Epithelial cell of proximal tubule (primary cell): ENCODE measurements around the gene TSKU. TPM values are rescaled to one million over a fixed set of nuclear protein-coding genes. Genes with fewer than 3 reads are reported as not detected.
"Not testable (repeated sequence)": the region's sequence is repeated elsewhere in the genome, so short reads cannot be mapped to it uniquely, and the experiment has no call there.

Experiments
- DNase-seq: peaks from one replicate; pipeline ENCODE4 v3.0.0-alpha.2; 2011; ENCODE audit warnings: low read depth
- H3K4me3 ChIP-seq: 2 replicates; pipeline ENCODE4 v1.5.1; 2011; ENCODE audit warnings: low read depth, mild to moderate bottlenecking, low read length
- CTCF ChIP-seq: conservative IDR thresholded peaks from 2 replicates; pipeline ENCODE4 v1.5.1; 2012; ENCODE audit warnings: low read depth, mild to moderate bottlenecking, low read length
- total RNA-seq: library from RNA; depleted of rRNA; stranded (reverse); fragments of >200 nt; gene quantifications from 2 replicates; pipeline ENCODE4 v1.2.3, GENCODE V29; 2015

Gene TSKU
- total RNA-seq, 1 donor from 2014 or later = 18.3 TPM

DNA sequence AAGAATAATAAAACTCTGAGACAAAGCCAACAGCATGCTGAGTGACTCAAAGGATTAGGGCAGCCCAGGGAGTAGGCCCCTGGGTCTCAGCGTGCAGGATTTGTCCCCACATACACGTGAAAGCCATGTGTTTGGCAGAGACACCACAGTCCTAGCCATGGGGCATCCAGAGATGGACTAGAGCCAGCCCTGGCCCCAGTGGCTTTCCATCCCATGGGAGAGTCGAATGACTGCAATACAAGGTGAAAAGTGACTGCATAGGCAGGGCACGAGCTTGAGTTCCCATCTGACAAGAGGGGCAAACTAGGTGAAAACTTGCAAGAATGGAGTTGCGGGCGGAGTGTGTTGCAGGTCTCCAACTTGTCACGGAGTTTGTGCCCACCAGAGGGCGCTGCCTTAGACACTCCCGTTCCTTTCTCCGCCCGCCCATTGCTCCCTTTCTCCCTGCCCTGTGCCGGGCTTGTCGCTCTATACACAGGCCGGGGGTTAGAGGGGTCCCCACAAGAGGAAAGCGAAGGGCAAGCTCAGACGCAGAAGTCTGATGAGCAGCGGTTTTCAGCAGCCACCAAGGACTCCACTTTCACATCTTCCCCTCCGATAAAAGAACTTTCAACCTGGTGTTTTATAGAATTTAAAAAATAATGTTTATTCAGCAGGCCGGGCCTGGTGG is 24.2 kb downstream of the TSKU start:
- peak; percentile 79 for TF ChIP-seq CTCF
- DNase-seq = no peak
- H3K4me3 ChIP-seq = peak overlapping the region; percentile 12

GRCh38 chr11:76808171-76808570 is 25.0 kb downstream of the TSKU start:
- TF ChIP-seq CTCF = no peak
- no peak for DNase-seq
- no peak overlapping the region for H3K4me3 ChIP-seq

DNA sequence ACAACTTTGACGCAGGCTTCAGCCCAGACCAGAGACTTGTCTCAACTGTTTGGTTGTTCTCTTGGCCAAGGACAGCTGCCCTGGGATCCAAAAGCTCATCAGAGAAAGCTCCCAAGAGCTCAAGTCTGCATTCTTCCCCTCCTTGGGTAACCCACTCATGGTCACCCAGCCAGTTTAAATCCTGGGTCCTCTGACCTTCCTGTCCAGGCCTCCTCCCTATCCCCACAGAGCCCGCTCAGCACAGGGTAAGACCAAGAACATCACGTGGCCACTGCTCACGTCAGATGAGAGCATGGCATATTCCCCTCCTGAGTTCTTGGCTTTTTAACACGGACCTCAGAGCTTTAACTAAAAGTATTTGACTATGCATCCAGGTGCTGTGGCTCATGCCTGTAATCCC is 25.8 kb downstream of the TSKU start:
- DNase-seq = no peak
- no peak for TF ChIP-seq CTCF
- no peak overlapping the region for H3K4me3 ChIP-seq

DNA sequence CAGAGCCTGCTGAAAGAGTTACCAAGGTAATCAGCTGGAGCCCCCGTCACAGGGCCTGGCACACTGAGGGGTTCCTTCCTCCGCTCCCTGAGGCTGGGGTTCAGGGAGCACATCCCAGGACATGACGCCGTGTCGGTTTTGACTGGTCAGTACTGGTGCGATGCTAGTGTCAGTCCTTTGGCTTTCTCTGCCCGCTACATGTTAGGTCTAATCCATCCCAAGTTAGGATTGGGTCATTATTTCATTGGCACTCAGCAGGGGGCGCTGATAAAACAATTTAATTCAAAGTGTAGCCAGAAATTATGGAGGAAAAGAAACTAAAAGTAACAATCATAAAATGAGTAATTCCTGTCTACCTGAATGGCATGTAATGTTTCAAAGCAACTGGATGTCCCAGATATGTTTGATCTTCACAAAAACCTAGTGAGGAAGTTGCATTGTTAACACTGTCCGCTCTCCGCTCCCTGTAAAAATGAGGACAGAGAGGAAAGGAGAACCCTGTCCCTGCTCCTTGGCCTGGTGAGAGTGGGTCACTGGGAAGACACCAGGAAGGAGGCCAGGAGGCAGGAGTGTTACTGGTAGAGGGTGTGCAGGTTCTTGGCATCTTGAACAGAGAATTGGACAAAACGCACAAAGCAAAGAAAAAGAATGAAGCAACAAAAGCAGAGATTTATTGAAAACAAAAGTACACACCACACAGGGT is 27.1 kb downstream of the TSKU start:
- TF ChIP-seq CTCF = peak; percentile 68
- H3K4me3 ChIP-seq = no peak overlapping the region
- DNase-seq = no peak

- no peak for DNase-seq
- TF ChIP-seq CTCF = no peak
- H3K4me3 ChIP-seq = no peak overlapping the region
Measured at GRCh38 chr11:76811259-76811658, 28.1 kb downstream of the TSKU start.

DNA sequence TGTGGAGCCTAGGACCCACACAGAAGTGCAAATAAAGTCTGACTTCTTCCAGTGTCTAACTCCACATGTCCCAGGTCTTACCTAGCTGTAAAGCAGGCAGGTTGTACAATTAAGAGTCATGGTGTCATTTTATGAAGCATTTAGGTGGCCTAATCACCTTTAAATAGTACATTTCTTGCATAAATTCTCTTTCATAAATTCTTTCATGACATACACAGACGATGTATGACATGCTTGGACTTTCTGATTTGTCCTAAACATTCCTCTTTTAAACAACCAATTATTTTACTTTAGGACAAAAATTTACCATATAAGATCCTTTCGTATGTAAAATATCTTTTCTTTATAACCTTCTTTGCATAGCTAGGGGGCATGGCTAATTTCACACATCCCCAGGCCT is 31.3 kb downstream of the TSKU start:
- no peak for TF ChIP-seq CTCF
- DNase-seq = no peak
- no peak overlapping the region for H3K4me3 ChIP-seq

- DNase-seq, H3K4me3 ChIP-seq: not testable (repeated sequence)
Measured at GRCh38 chr11:76815678-76816077, 32.5 kb downstream of the TSKU start.
